ENCODE measurements around the gene ETNK1. TPM values are rescaled to one million over a fixed set of nuclear protein-coding genes. Genes with fewer than 3 reads are reported as not detected.

ETNK1 gene
- total RNA-seq, 1 experiment from 2014 or later, result 70.1 TPM

GRCh38 chr12:22578328-22578727 lies 46.6 kb upstream of the ETNK1 start:
- Histone ChIP-seq H3K4me2 (ENCODE audit: insufficient read depth, insufficient read length, low read length) (no peak overlapping the region), H2BK15ac (ENCODE audit: low read depth, low read length) (no peak overlapping the region), H3T11ph (ENCODE audit: low read length) (no peak overlapping the region), H2BK120ac (ENCODE audit: low read depth, low read length, poor library complexity, severe bottlenecking) (no peak overlapping the region), H3K14ac (ENCODE audit: insufficient read depth, low read length) (no peak overlapping the region), H2BK5ac (ENCODE audit: insufficient read length, low read length) (no peak overlapping the region), H3K56ac (ENCODE audit: insufficient read length, low read depth, low read length) (no peak overlapping the region), H2AFZ (ENCODE audit: low read length) (no peak overlapping the region), H2BK12ac (ENCODE audit: insufficient read length, low read depth, low read length) (no peak overlapping the region), H4K5ac (ENCODE audit: insufficient read length, low read depth, low read length) (no peak overlapping the region), H4K91ac (ENCODE audit: insufficient read length, low read depth, low read length) (no peak overlapping the region), H3K23ac (ENCODE audit: insufficient read length, low read depth, low read length) (no peak overlapping the region), H3K27ac (ENCODE audit: insufficient read length, low read depth, low read length) (no peak overlapping the region), H3K79me2 (ENCODE audit: insufficient read depth, low read length) (no peaks in the 10 kb centered on the region), H3K27me3 (ENCODE audit: insufficient read depth, low read length) (no peaks in the 10 kb centered on the region), H3K4ac (ENCODE audit: low read depth, low read length) (no peak overlapping the region), H3K18ac (ENCODE audit: insufficient read length, low read depth, low read length) (no peak overlapping the region), H3K9ac (ENCODE audit: extremely low read depth, insufficient read length, low read length) (no peak overlapping the region), H4K20me1 (ENCODE audit: control insufficient read depth, insufficient read depth, insufficient read length) (no peaks in the 10 kb centered on the region), H2AK5ac (ENCODE audit: insufficient read length, low read length) (no peak overlapping the region), H3K4me1 (ENCODE audit: insufficient read depth, low read length) (no peaks in the 10 kb centered on the region; the same call in 1 of the 2 replicates), H2BK20ac (ENCODE audit: low read depth, low read length, poor library complexity, severe bottlenecking) (no peak overlapping the region), H3K9me3 (ENCODE audit: control insufficient read depth, low read depth, low read length) (no peaks in the 10 kb centered on the region), H3K23me2 (ENCODE audit: insufficient read length, low read depth, low read length, poor library complexity, severe bottlenecking) (no peaks in the 10 kb centered on the region), H4K8ac (replicated peaks; ENCODE audit: insufficient read length, low read depth, low read length) (no peak overlapping the region), H3K79me1 (ENCODE audit: insufficient read depth, low read depth, low read length, poor library complexity, severe bottlenecking) (no peaks in the 10 kb centered on the region)
- Mint-ChIP-seq H3K9me3 (peaks cover 0 to 3% of the 10 kb centered on the region in 2 experiments; a peak in 2 of 5 replicates), H3K27me3 (ENCODE audit: low read depth) (no peaks in the 10 kb centered on the region), H3K27ac (no peak overlapping the region), H3K4me1 (peaks cover 3 to 4% of the 10 kb centered on the region in 2 experiments; a peak in 3 of 4 replicates), H3K36me3 (ENCODE audit: insufficient read depth in 1 of 3, low read depth in 3 of 3) (peaks cover 0 to 7% (median 3%) of the 10 kb centered on the region in 3 experiments; a peak in 4 of 7 replicates), H3K4me3 (no peak overlapping the region)
- TF ChIP-seq CTCF (conservative IDR thresholded peaks at IDR 0.05), result no peak
- no CpG with 5 or more reads among the region's 3 CpGs for WGBS (ENCODE audit: extremely low coverage, insufficient read length, low lambda C conversion rate)
- no peak for DNase-seq
